MCF 10A (cell line): ENCODE measurements around the gene LAMB4. TPM values are rescaled to one million over a fixed set of nuclear protein-coding genes. Genes with fewer than 3 reads are reported as not detected.

Experiments
- BruUV-seq: library from RNA; stranded (reverse); fragments of 400-500 nt; replicated peaks from 2 replicates; lab custom pipeline; 2021; lab: Mats Ljungman, UMichigan
- CTCF ChIA-PET: fragments of 300-600 bp; sonication (Branson Sonifier 250); formaldehyde crosslinking; extraction: SDS; loops from one replicate; lab custom pipeline; 2021; ENCODE audit warnings: antibody characterized with exemption, inconsistent platforms; lab: Yijun Ruan, JAX
- POLR2A ChIA-PET: fragments of 300-600, 350-650 bp; sonication (Branson Sonifier 250); formaldehyde crosslinking; extraction: SDS; loops from one replicate; lab custom pipeline; 2020; ENCODE audit warnings: antibody characterized with exemption, inconsistent platforms; lab: Yijun Ruan, JAX
- DNase-seq: peaks from one replicate; pipeline ENCODE4 v3.0.0-alpha.2; 2018; ENCODE audit not compliant: unreplicated experiment
- H3K27ac Mint-ChIP-seq: one replicate; pipeline ENCODE4 v1.8.0; 2022; ENCODE audit warnings: mild to moderate bottlenecking, low read depth, mixed read lengths; ENCODE audit not compliant: unreplicated experiment
- H3K27me3 Mint-ChIP-seq: one replicate; pipeline ENCODE4 v1.8.0; 2022; ENCODE audit warnings: mixed read lengths; ENCODE audit not compliant: insufficient read depth, unreplicated experiment
- H3K36me3 Mint-ChIP-seq: one replicate; pipeline ENCODE4 v1.8.0; 2022; ENCODE audit warnings: mild to moderate bottlenecking, moderate library complexity, mixed read lengths; ENCODE audit not compliant: insufficient read depth, unreplicated experiment
- H3K4me1 Mint-ChIP-seq: one replicate; pipeline ENCODE4 v1.8.0; 2022; ENCODE audit warnings: mixed read lengths; ENCODE audit not compliant: insufficient read depth, unreplicated experiment
- H3K4me3 Mint-ChIP-seq: one replicate; pipeline ENCODE4 v1.8.0; 2022; ENCODE audit warnings: mild to moderate bottlenecking, moderate library complexity, mixed read lengths; ENCODE audit not compliant: unreplicated experiment
- H3K9me3 Mint-ChIP-seq: one replicate; pipeline ENCODE4 v1.8.0; 2022; ENCODE audit warnings: mixed read lengths; ENCODE audit not compliant: unreplicated experiment
- intact Hi-C: fragments of 100-400 bp; cut with micrococcal nuclease; formaldehyde crosslinking; loops from 2 replicates; pipeline ENCODE4 v1.14.1; 2022
- total RNA-seq: library from RNA; stranded (reverse); gene quantifications from 2 replicates; pipeline ENCODE4 v1.2.3, GENCODE V29; 2022
- TF ChIP-seq, protein P1 (sequence below): fragments of 200-600 bp; IDR thresholded peaks from one replicate; pipeline ENCODE4 v1.8.0; 2022; ENCODE audit warnings: antibody characterized with exemption, mild to moderate bottlenecking; ENCODE audit not compliant: unreplicated experiment

The LAMB4 gene
- total RNA-seq, 1 experiment from 2014 or later = 0.35 TPM

GRCh38 chr7:108051454-108051853 is 78.7 kb downstream of the LAMB4 start:
- CTCF ChIA-PET = interaction anchor here (0.7 kb wide), 1 partner anchor 17 kb away, joined by 3 read pairs; no protein-coding TSS in a partner anchor
- peaks cover 6% of the 10 kb centered on the region for H3K4me1 Mint-ChIP-seq

GRCh38 chr7:108049962-108050361 is 80.2 kb downstream of the LAMB4 start:
- no peak for DNase-seq
- Mint-ChIP-seq H3K4me1 (peaks cover 14% of the 10 kb centered on the region), H3K36me3 (no peaks in the 10 kb centered on the region), H3K27me3 (no peaks in the 10 kb centered on the region), H3K9me3 (no peaks in the 10 kb centered on the region), H3K27ac (no peak overlapping the region), H3K4me3 (no peak overlapping the region)
- POLR2A ChIA-PET = no interaction called here
- intact Hi-C loops = no loop called here
- TF ChIP-seq, protein P1, sequence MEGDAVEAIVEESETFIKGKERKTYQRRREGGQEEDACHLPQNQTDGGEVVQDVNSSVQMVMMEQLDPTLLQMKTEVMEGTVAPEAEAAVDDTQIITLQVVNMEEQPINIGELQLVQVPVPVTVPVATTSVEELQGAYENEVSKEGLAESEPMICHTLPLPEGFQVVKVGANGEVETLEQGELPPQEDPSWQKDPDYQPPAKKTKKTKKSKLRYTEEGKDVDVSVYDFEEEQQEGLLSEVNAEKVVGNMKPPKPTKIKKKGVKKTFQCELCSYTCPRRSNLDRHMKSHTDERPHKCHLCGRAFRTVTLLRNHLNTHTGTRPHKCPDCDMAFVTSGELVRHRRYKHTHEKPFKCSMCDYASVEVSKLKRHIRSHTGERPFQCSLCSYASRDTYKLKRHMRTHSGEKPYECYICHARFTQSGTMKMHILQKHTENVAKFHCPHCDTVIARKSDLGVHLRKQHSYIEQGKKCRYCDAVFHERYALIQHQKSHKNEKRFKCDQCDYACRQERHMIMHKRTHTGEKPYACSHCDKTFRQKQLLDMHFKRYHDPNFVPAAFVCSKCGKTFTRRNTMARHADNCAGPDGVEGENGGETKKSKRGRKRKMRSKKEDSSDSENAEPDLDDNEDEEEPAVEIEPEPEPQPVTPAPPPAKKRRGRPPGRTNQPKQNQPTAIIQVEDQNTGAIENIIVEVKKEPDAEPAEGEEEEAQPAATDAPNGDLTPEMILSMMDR = no peak
- BruUV-seq = no TSS peak
- CTCF ChIA-PET = no interaction called here

More at GRCh38 chr7:108051454-108051853, 78.7 kb downstream of the LAMB4 start:
- no peaks in the 10 kb centered on the region for H3K27me3 Mint-ChIP-seq
- no TSS peak for BruUV-seq
- H3K4me3 Mint-ChIP-seq = no peak overlapping the region
- TF ChIP-seq, protein P1 = no peak
- no peak overlapping the region for H3K27ac Mint-ChIP-seq
- no peaks in the 10 kb centered on the region for H3K36me3 Mint-ChIP-seq
- intact Hi-C loops = no loop called here
- POLR2A ChIA-PET = interaction anchor here (0.7 to 0.9 kb wide), 2 partner anchors 9 to 14 kb away, joined by 3 to 6 read pairs; no protein-coding TSS in a partner anchor
- H3K9me3 Mint-ChIP-seq = no peaks in the 10 kb centered on the region
- no peak for DNase-seq

DNA sequence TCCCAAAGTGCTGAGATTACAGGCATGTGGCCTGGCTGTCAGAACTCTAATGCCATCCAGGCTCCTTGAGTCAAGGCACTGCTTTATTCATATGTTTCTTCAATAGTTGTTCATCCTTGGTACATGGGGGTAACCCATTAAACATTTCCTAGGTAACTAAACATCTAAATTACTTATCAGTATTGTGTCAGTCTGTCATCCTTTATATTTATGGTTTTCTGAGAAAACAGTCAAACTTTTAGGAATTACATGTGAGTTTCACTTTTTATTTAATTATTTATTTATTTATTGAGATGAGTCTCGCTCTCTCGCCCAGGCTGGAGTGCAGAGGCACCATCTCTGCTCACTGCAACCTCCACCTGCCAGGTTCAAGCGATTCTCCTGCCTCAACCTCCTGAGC is 81.7 kb downstream of the LAMB4 start:
- POLR2A ChIA-PET = no interaction called here
- Mint-ChIP-seq H3K27ac (no peak overlapping the region), H3K27me3 (no peaks in the 10 kb centered on the region), H3K4me3 (no peak overlapping the region), H3K9me3 (no peaks in the 10 kb centered on the region), H3K4me1 (peaks cover 14% of the 10 kb centered on the region), H3K36me3 (no peaks in the 10 kb centered on the region)
- DNase-seq = no peak
- CTCF ChIA-PET = no interaction called here
- TF ChIP-seq, protein P1 = no peak
- intact Hi-C loops = no loop called here
- no TSS peak for BruUV-seq

DNA sequence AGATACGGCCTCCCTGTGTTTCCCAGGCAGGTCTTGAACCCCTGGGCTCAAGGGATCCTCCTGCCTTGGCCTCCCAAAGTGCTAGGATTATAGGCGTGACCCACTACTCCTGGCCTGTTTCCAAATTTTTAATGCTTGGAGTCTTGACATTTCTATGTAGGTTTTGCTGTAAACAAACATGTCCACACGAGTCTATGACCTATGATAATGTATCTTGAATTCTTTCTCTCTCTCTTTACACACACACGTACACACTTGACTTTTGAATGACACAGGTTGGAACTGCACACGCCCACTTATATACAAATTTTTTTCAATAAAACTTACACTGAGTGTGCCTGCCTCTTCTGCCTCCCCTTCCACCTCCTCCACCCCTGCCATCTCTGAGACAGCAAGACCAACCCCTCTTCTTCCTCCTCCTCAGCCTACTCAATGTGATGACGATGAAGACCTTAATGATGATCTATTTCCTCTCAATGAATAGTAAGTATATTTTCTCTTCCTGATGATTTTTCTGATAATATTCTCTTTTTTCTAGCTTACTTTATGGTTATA is 83.1 kb downstream of the LAMB4 start:
- no peaks in the 10 kb centered on the region for H3K27me3 Mint-ChIP-seq
- TF ChIP-seq, protein P1 = no peak
- POLR2A ChIA-PET = interaction anchor here (0.7 to 1.3 kb wide), 2 partner anchors 16 to 590 kb away, joined by 3 to 6 read pairs; no protein-coding TSS in a partner anchor
- no peak overlapping the region for H3K4me3 Mint-ChIP-seq
- no peaks in the 10 kb centered on the region for H3K36me3 Mint-ChIP-seq
- CTCF ChIA-PET = no interaction called here
- H3K27ac Mint-ChIP-seq = no peak overlapping the region
- intact Hi-C loops = no loop called here
- no peaks in the 10 kb centered on the region for H3K9me3 Mint-ChIP-seq
- H3K4me1 Mint-ChIP-seq = peaks cover 14% of the 10 kb centered on the region
- DNase-seq = peak; percentile 26
- no TSS peak for BruUV-seq
